Thymus (tissue), 14 donors: ENCODE results near the gene CAPNS1. TPM values are rescaled to one million over a fixed set of nuclear protein-coding genes. Genes with fewer than 3 reads are reported as not detected.

Experiments
- DNase-seq, 9 donors: peaks; one replicate each; pipeline ENCODE4 v3.0.0-alpha.2; 2013; ENCODE audit warnings: low spot score in 9 of 9, low read depth in 6 of 9, missing footprints in 1 of 9
- H3K27ac ChIP-seq, 2 donors: one replicate each; pipeline ENCODE4 v1.5.1; 2013; ENCODE audit warnings: control low read depth in 1 of 2, low read depth in 1 of 2, low read length in 1 of 2, mild to moderate bottlenecking in 1 of 2, moderate library complexity in 1 of 2
- H3K27me3 ChIP-seq, 2 donors: one replicate each; pipeline ENCODE4 v1.5.1; 2013; ENCODE audit warnings: low read length in 1 of 2; ENCODE audit not compliant: control insufficient read depth in 2 of 2, insufficient read depth in 1 of 2
- H3K36me3 ChIP-seq, 2 donors: one replicate each; pipeline ENCODE4 v1.5.1; 2013; ENCODE audit warnings: low read length in 1 of 2, mild to moderate bottlenecking in 1 of 2, moderate library complexity in 1 of 2; ENCODE audit not compliant: control insufficient read depth in 2 of 2, insufficient read depth in 2 of 2
- H3K4me1 ChIP-seq, 2 donors: one replicate each; pipeline ENCODE4 v1.5.1; 2013; ENCODE audit warnings: low read length in 2 of 2; ENCODE audit not compliant: control insufficient read depth in 2 of 2, insufficient read depth in 2 of 2
- H3K4me3 ChIP-seq, 2 donors: one replicate each; pipeline ENCODE4 v1.5.1; 2013; ENCODE audit warnings: low read length in 2 of 2, control low read depth in 1 of 2, mild to moderate bottlenecking in 1 of 2
- H3K9me3 ChIP-seq, 2 donors: one replicate each; pipeline ENCODE4 v1.5.1; 2013; ENCODE audit warnings: low read length in 1 of 2, mild to moderate bottlenecking in 1 of 2; ENCODE audit not compliant: control insufficient read depth in 2 of 2, insufficient read depth in 1 of 2
- WGBS: extraction: QIAGEN DNeasy Blood & Tissue Kit; methylation state at CpG from one replicate; pipeline ENCODE4 v1.1.7; 2013; 5-methylcytosine and 5-hydroxymethylcytosine counted together
- long read RNA-seq, 10 donors: transcript quantifications; one replicate each; lab custom pipeline, GENCODE V29; 2026
- polyA plus RNA-seq: library from polyadenylated mRNA; stranded (reverse); fragments of 200-250 nt; gene quantifications from one replicate; pipeline ENCODE4 v1.2.3, GENCODE V29; 2013
- total RNA-seq: library from RNA; stranded (reverse); fragments of 120-200 nt; gene quantifications from one replicate; pipeline ENCODE4 v1.2.4, GENCODE V29; 2013
- donor health status: healthy.

Gene CAPNS1
- total RNA-seq (254 TPM), polyA plus RNA-seq (380 TPM)
- long read RNA-seq, donor 1, partial matches to known transcripts, result 5 of 7 reads
- long read RNA-seq, donor 1, other reads (novel, unspliced or antisense), result 0 of 7 reads
- long read RNA-seq, donor 2, transcript CAPNS1-201 (11 exons, 1,918 nt), result major isoform, 71 of 143 reads
- long read RNA-seq, donor 2, partial matches to known transcripts, result 43 of 143 reads
- long read RNA-seq, donor 2, other reads (novel, unspliced or antisense), result 28 of 143 reads
- long read RNA-seq, donor 3, transcript CAPNS1-201 (11 exons, 1,918 nt), result major isoform, 45 of 297 reads
- long read RNA-seq, donor 3, partial matches to known transcripts, result 115 of 297 reads
- long read RNA-seq, donor 3, other reads (novel, unspliced or antisense), result 137 of 297 reads
- long read RNA-seq, donor 4, transcript CAPNS1-201 (11 exons, 1,918 nt), result major isoform, 19 of 70 reads
- long read RNA-seq, donor 4, partial matches to known transcripts, result 45 of 70 reads
- long read RNA-seq, donor 4, other reads (novel, unspliced or antisense), result 6 of 70 reads
- long read RNA-seq, donor 5, transcript CAPNS1-201 (11 exons, 1,918 nt), result major isoform, 68 of 253 reads
- long read RNA-seq, donor 5, partial matches to known transcripts, result 162 of 253 reads
- long read RNA-seq, donor 5, other reads (novel, unspliced or antisense), result 22 of 253 reads
- long read RNA-seq, donor 6, transcript CAPNS1-201 (11 exons, 1,918 nt), result major isoform, 32 of 78 reads
- long read RNA-seq, donor 6, partial matches to known transcripts, result 24 of 78 reads
- long read RNA-seq, donor 6, other reads (novel, unspliced or antisense), result 21 of 78 reads
- long read RNA-seq, donor 7, transcript CAPNS1-201 (11 exons, 1,918 nt), result major isoform, 34 of 55 reads
- long read RNA-seq, donor 7, partial matches to known transcripts, result 12 of 55 reads
- long read RNA-seq, donor 7, other reads (novel, unspliced or antisense), result 9 of 55 reads
- long read RNA-seq, donor 8, transcript CAPNS1-201 (11 exons, 1,918 nt), result major isoform, 15 of 39 reads
- long read RNA-seq, donor 8, partial matches to known transcripts, result 24 of 39 reads
- long read RNA-seq, donor 8, other reads (novel, unspliced or antisense), result 0 of 39 reads
- long read RNA-seq, donor 9, transcript CAPNS1-201 (11 exons, 1,918 nt), result major isoform, 22 of 43 reads
- long read RNA-seq, donor 9, partial matches to known transcripts, result 13 of 43 reads
- long read RNA-seq, donor 9, other reads (novel, unspliced or antisense), result 8 of 43 reads
- long read RNA-seq, donor 10, transcript CAPNS1-201 (11 exons, 1,918 nt), result major isoform, 27 of 60 reads
- long read RNA-seq, donor 10, partial matches to known transcripts, result 33 of 60 reads
- long read RNA-seq, donor 10, other reads (novel, unspliced or antisense), result 0 of 60 reads

DNA sequence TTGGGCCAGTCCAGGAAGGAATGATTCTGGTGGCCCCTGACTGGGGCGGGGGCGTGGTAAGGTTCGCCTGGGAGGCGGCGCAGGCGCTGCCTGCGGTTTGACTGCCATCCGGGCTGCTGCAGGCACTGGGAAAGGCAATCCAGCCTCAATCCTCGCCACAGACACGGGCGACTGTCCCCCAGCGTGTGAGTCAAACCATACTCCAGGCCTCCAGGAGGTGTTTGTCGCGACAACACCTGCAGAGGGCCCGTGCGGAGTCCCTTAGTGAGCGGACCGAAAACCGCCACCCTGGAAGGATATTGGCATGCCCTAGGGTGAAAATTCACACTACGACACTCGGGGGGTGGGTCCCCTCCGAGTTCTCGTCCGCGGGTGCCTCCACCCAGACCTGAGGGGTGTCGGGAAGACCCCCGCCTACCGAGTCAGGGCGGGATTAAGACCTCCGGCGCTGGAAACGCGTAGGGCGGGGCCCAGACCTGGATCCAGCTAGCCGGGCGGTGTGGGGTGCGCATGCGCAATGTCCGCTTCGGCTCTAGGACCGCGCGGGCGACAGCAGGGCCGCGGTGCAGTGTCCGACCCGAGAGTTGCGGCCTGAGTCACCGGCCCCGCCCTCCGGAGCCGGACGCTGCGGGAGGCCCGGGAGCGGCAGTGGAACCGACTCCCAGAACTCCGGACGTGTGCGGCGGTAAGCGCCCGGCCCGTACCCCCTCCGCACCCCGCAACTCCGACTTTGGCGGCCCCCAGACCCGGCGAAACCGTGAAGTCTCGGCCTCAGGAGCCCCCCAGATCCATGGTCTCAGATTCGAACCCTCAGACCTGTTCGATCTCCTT lies at the start of gene CAPNS1:
Gene CAPNS1 (plus strand): TSS at position 594 of the 831 bp plus-strand sequence. CDS start 946 bp downstream, outside the sequence.
- Histone ChIP-seq H3K4me1 (peaks cover 7 to 9% of the 10 kb centered on the region in 2 donors), H3K4me3 (peak within 1 kb of the TSS; percentile 93 to 95), H3K36me3 (peaks cover 14 to 19% of the 10 kb centered on the region in 2 donors), H3K27ac (peak within 1 kb of the TSS; percentile 87 to 95), H3K27me3 (no peaks in the 10 kb centered on the region), H3K9me3 (no peaks in the 10 kb centered on the region)
- under 1% methylated on average over 75 of the region's 75 CpGs for WGBS
- peak; percentile 78 to 96 (median 90) for DNase-seq

DNA sequence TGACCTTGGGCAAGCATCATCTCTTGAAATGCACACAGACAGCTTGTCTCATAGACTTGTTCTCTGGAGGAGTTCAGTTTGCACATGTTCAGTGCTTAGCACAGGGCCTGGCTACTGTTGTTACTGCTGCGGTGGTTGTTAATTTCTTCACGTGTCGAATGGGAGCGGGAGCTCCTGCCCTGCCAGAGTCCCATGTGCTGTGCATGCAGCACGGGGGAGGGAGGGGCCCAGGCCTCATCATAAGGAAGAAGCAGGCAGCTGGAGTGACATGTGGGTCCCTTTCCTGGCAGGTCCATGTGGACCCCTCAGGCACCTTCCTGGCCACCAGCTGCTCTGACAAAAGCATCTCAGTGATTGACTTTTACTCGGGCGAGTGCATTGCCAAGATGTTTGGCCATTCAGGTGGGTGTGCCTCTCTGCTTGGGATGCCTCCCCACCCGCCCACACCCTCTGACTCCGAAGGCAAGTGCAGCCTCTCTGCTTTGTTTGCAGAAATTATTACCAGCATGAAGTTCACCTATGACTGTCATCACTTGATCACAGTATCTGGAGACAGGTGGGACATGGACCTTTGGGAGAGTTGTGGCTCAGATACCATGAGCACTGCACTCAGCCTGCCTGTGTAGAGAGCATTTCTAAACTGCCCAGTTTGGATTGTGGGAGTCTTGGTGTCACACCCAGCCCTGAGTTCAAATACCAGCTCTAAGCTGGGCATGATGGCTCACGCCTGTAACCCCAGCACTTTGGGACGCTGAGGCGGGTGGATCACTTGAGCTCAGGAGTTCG lies 48.8 kb upstream of the CAPNS1 start:
- no peaks in the 10 kb centered on the region for H3K9me3 ChIP-seq
- peaks cover 69 to 82% of the 10 kb centered on the region in 2 donors for H3K36me3 ChIP-seq
- no peak overlapping the region for H3K27ac ChIP-seq
- no peaks in the 10 kb centered on the region for H3K27me3 ChIP-seq
- DNase-seq, result no peak
- 92% methylated on average over 13 of the region's 13 CpGs for WGBS
- no peaks in the 10 kb centered on the region for H3K4me1 ChIP-seq
- no peak overlapping the region for H3K4me3 ChIP-seq

DNA sequence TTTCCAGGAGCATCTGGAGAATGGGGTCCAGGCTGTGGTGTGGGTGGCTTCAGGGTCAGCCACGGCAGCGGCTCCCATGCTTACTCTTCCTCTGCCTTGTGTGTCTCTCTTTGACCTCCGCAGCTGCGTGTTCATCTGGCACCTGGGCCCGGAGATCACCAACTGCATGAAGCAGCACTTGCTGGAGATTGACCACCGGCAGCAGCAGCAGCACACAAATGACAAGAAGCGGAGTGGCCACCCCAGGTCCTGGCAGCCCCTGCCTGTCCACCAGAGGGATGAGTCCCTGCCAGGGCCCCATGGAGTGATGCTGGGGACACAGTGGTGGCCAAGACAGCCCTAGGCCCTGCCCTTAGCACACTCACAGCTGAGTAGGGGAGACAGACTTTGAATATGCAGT lies 47.3 kb upstream of the CAPNS1 start:
- H3K4me3 ChIP-seq, result no peak overlapping the region
- H3K27me3 ChIP-seq, result no peaks in the 10 kb centered on the region
- H3K9me3 ChIP-seq, result no peaks in the 10 kb centered on the region
- no peaks in the 10 kb centered on the region for H3K4me1 ChIP-seq
- peaks cover 65 to 84% of the 10 kb centered on the region in 2 donors for H3K36me3 ChIP-seq
- DNase-seq, result no peak
- 98% methylated on average over 7 of the region's 7 CpGs for WGBS
- no peak overlapping the region for H3K27ac ChIP-seq

DNA sequence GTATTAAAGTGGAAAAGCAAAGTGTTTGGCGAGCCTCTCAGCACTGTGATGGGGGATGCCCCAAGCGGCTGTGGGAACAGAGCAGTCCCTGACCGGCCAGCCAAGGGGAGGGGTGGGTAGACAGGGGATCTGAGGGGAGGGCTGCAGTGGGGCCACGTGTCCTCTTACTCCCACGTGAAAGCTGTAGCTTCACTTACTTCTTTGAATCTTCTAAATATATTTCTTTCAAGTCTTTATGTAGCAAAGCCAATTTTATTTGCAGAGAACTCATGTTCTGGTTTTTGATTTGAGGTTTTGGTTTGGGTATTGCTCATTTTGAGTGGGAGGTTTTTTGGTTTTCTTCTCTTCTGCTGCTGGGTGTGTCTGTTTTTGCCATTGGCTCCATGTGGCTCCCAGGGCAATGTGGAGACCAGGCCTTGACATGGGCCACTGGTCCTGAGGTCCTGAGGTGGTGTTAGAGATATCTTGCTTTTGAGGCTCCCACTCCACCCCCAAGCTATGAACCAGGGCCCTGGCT lies 46.7 kb upstream of the CAPNS1 start:
- DNase-seq, result no peak
- 94% methylated on average over 5 of the region's 5 CpGs for WGBS
- Histone ChIP-seq H3K27ac (no peak overlapping the region), H3K36me3 (peaks cover 61 to 86% of the 10 kb centered on the region in 2 donors), H3K4me3 (no peak overlapping the region), H3K9me3 (no peaks in the 10 kb centered on the region), H3K4me1 (no peaks in the 10 kb centered on the region), H3K27me3 (no peaks in the 10 kb centered on the region)

DNA sequence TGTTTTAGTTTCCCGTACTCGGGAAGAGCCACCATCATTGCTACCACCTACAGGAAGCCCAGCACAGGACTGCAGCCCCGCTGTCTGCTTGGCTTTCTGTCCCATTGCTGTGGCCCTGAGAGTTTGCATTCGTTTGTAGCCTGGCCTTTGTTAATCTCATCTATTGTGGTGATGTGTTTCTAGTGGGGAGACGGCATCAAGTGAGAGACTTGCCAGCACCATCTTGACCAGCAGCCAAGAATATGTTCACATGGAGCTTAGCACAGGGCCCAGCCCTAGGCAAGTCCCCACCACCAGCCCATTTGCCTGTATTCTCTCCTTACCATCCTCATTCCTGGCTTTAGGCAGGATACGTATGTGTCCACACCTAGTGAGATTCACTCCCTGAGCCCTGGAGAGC lies 46.2 kb upstream of the CAPNS1 start:
- DNase-seq, result no peak
- H3K4me3 ChIP-seq, result no peak overlapping the region
- no peaks in the 10 kb centered on the region for H3K27me3 ChIP-seq
- no peak overlapping the region for H3K27ac ChIP-seq
- peaks cover 61 to 82% of the 10 kb centered on the region in 2 donors for H3K36me3 ChIP-seq
- H3K4me1 ChIP-seq, result no peaks in the 10 kb centered on the region
- WGBS, result 74% methylated on average over 6 of the region's 6 CpGs
- H3K9me3 ChIP-seq, result no peaks in the 10 kb centered on the region

DNA sequence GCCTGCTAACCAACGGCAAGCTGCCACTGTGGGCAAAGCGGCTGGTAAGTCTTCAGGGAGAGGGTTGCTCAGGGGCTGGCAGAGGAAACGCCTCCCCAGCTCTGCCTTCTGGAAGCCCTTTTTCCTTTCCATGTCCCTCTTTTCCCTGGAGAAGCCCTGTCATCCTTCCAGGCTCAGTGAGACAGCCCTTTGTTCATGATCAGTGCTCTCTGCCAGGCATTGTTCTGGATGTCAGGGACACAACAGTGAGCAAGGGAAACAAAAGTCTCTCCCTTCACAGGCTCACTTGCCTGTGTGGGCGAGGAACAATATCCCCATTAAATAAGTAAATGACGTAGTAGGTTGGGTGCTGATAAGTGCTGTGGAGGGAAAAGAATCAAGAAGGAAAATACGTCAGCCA lies 42.8 kb upstream of the CAPNS1 start:
- H3K36me3 ChIP-seq, result peaks cover 59 to 75% of the 10 kb centered on the region in 2 donors
- 97% methylated on average over 6 of the region's 6 CpGs for WGBS
- no peak overlapping the region for H3K4me3 ChIP-seq
- no peaks in the 10 kb centered on the region for H3K9me3 ChIP-seq
- no peak for DNase-seq
- H3K4me1 ChIP-seq, result no peaks in the 10 kb centered on the region
- no peaks in the 10 kb centered on the region for H3K27me3 ChIP-seq
- H3K27ac ChIP-seq, result no peak overlapping the region

DNA sequence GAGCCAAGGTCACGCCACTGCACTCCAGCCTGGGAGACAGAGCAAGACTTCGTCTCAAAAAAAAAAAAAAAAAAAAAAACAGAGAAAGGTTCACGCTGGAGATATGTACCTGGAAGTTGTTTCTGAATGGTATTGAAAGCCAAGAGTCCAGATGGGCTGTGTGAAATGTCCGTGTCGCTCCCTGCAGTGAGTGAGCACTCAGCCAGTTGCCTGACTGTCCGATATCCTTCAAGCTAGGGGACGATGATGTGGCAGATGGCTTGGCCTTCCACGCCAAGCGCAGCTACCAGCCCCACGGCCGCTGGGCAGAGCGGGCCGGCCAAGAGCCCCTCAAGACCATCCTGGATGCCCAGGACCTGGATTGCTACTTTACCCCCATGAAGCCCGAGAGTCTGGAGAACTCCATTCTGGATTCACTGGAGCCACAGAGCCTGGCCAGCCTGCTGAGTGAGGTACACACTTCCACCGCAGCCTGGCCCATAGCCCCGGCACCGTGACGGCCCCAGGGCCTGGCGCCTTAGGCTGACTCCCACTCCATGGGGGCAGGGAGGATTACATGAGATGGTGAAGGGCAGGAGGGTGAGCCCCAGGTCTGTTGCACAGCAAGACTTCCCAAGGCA lies 40.6 kb upstream of the CAPNS1 start:
- no peak for DNase-seq
- Histone ChIP-seq H3K36me3 (peaks cover 59 to 75% of the 10 kb centered on the region in 2 donors), H3K9me3 (no peaks in the 10 kb centered on the region), H3K27me3 (no peaks in the 10 kb centered on the region), H3K4me3 (no peak overlapping the region), H3K4me1 (no peaks in the 10 kb centered on the region), H3K27ac (no peak overlapping the region)
- 92% methylated on average over 19 of the region's 19 CpGs for WGBS
